Panc1 (cell line): Measurements from ENCODE around the gene SBNO2. TPM values are rescaled to one million over a fixed set of nuclear protein-coding genes. Genes with fewer than 3 reads are reported as not detected.

Source experiments
- ATAC-seq: fragments of 200-7000 bp; cut with Tn5 transposase; 2 replicates; pipeline ENCODE4 v1.9.1; 2020; ENCODE audit warnings: mild to moderate bottlenecking, moderate library complexity
- BruUV-seq: library from RNA; stranded (reverse); fragments of 400-500 nt; replicated peaks from 2 replicates; lab custom pipeline; 2021; lab: Mats Ljungman, UMichigan
- CTCF ChIA-PET: fragments of 300-600 bp; sonication (Branson Sonifier 250); formaldehyde crosslinking; loops from one replicate; lab custom pipeline; 2022; ENCODE audit warnings: antibody characterized with exemption; lab: Charles Lee
- POLR2A ChIA-PET: fragments of 300-600 bp; sonication (Branson Sonifier 250); formaldehyde crosslinking; loops from one replicate; lab custom pipeline; 2022; ENCODE audit warnings: antibody characterized with exemption; lab: Charles Lee
- DNase-seq: peaks from one replicate; pipeline ENCODE4 v3.0.0-alpha.2; 2010; ENCODE audit warnings: low read depth, low spot score
- H3K27ac ChIP-seq: 2 replicates; pipeline ENCODE4 v1.5.1; 2011; ENCODE audit warnings: mild to moderate bottlenecking, low read length, inconsistent platforms
- H3K27me3 ChIP-seq: fragments of 200-500 bp; sonication (Bioruptor generic); 2 replicates; pipeline ENCODE4 v1.6.0; 2014; ENCODE audit warnings: low read length, inconsistent platforms; ENCODE audit not compliant: control insufficient read depth, insufficient read depth
- H3K36me3 ChIP-seq: fragments of 200-500 bp; sonication (Bioruptor generic); 2 replicates; pipeline ENCODE4 v1.5.1; 2014; ENCODE audit warnings: inconsistent platforms, mild to moderate bottlenecking, low read length, moderate library complexity; ENCODE audit not compliant: control insufficient read depth, insufficient read depth
- H3K4me1 ChIP-seq: 2 replicates; pipeline ENCODE4 v1.5.1; 2011; ENCODE audit warnings: inconsistent platforms, mild to moderate bottlenecking, low read length, moderate library complexity; ENCODE audit not compliant: control insufficient read depth, insufficient read depth
- H3K4me3 ChIP-seq, 2 experiments: 2 replicates each; pipeline ENCODE4 v1.5.1; 2011 to 2012; ENCODE audit warnings: low read depth in 2 of 2, low read length in 2 of 2, mild to moderate bottlenecking in 2 of 2, inconsistent platforms in 1 of 2, moderate library complexity in 1 of 2
- H3K9me3 ChIP-seq: fragments of 200-500 bp; sonication (Bioruptor generic); 2 replicates; pipeline ENCODE4 v1.5.1; 2014; ENCODE audit warnings: low read depth, mild to moderate bottlenecking, inconsistent platforms, low read length, moderate library complexity; ENCODE audit not compliant: control insufficient read depth, insufficient read depth
- POLR2AphosphoS5 ChIP-seq: IDR thresholded peaks from 2 replicates; pipeline ENCODE4 v1.6.1; 2012; ENCODE audit warnings: mild to moderate bottlenecking, low read depth, low read length, moderate library complexity
- SIN3A ChIP-seq: IDR thresholded peaks from 2 replicates; pipeline ENCODE4 v1.6.1; 2012; ENCODE audit warnings: low read depth, mild to moderate bottlenecking, low read length, moderate library complexity, borderline replicate concordance; ENCODE audit not compliant: insufficient read depth
- TCF7L2 ChIP-seq: IDR thresholded peaks from 2 replicates; pipeline ENCODE4 v1.6.1; 2011; ENCODE audit warnings: mild to moderate bottlenecking, low read depth, low read length, inconsistent platforms
- in situ Hi-C: cut with HindIII; loops from 2 replicates; pipeline ENCODE4 v1.10.0; 2016; ENCODE audit warnings: low sequenced_read_pairs, low pct_unique_long_range_greater_than_20kb
- intact Hi-C: fragments of 100-400 bp; cut with micrococcal nuclease; formaldehyde crosslinking; loops from one replicate; pipeline ENCODE4 v1.10.0; 2022; ENCODE audit not compliant: unreplicated experiment
- total RNA-seq: library from RNA; stranded (reverse); gene quantifications from one replicate; pipeline ENCODE4 v1.2.1, GENCODE V29; 2021; ENCODE audit not compliant: unreplicated experiment
- TF ChIP-seq, protein P1 (sequence below), 2 experiments: IDR thresholded peaks; 2 replicates each; pipeline ENCODE4 v1.6.1; 2011 to 2012; ENCODE audit warnings: low read depth in 2 of 2, control low read depth in 1 of 2, low read length in 1 of 2, mild to moderate bottlenecking in 1 of 2, moderate library complexity in 1 of 2; ENCODE audit not compliant: insufficient read depth in 1 of 2
- TF ChIP-seq, protein P2 (sequence below): fragments of 450-650 bp; IDR thresholded peaks from 2 replicates; pipeline ENCODE4 v1.5.1; 2017; ENCODE audit warnings: mild to moderate bottlenecking

Gene SBNO2
- total RNA-seq, 1 experiment from 2014 or later, result 101 TPM

DNA sequence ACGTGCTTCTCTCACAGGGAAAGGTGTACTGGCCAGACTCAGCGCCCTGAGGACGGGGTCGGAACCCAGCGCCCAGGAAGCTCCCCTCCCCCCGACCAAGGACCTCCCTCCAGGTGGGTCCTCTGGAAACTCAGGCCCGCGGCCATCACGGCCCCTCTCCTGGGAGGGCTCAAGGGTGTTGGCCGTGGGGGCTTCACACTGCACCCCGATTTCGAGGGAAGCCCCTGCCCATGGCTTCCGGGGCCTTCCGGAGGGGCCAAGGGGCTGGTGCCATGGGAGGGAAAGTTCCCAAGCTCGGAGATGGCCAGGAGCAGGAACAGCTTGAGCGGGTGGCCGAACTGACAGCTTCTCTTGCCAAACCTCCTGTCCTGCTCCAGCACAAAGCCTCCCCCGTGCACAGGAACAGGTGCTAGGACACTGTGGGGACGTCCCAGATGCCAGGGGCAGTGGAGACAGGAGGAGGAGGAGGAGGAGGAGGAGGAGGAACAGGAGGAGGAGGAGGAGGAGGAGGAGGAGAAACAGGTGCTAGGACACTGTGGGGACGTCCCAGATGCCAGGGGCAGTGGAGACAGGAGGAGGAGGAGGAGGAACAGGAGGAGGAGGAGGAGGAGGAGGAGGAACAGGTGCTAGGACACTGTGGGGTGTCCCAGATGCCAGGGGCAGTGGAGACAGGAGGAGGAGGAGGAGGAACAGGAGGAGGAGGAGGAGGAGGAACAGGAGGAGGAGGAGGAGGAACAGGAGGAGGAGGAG, 10.0 kb downstream of the SBNO2 start:
- intact Hi-C loops (no loop called here), in situ Hi-C loops (no loop called here)
- ChIA-PET CTCF (no interaction called here), POLR2A (no interaction called here)
- DNase-seq (no peak), ATAC-seq (no peak)
- peaks cover 34% of the 10 kb centered on the region for H3K4me1 ChIP-seq
- BruUV-seq, result no TSS peak
- no peak overlapping the region for H3K4me3 ChIP-seq
- no peaks in the 10 kb centered on the region for H3K36me3 ChIP-seq
- H3K9me3 ChIP-seq, result no peaks in the 10 kb centered on the region
- H3K27ac ChIP-seq, result peak overlapping the region; percentile 94
- H3K27me3 ChIP-seq, result no peaks in the 10 kb centered on the region
- TF ChIP-seq POLR2AphosphoS5, result 0 out of 2 replicates have a peak, but pooled peaks have one; percentile 32
- TF ChIP-seq TCF7L2, result no peak

DNA sequence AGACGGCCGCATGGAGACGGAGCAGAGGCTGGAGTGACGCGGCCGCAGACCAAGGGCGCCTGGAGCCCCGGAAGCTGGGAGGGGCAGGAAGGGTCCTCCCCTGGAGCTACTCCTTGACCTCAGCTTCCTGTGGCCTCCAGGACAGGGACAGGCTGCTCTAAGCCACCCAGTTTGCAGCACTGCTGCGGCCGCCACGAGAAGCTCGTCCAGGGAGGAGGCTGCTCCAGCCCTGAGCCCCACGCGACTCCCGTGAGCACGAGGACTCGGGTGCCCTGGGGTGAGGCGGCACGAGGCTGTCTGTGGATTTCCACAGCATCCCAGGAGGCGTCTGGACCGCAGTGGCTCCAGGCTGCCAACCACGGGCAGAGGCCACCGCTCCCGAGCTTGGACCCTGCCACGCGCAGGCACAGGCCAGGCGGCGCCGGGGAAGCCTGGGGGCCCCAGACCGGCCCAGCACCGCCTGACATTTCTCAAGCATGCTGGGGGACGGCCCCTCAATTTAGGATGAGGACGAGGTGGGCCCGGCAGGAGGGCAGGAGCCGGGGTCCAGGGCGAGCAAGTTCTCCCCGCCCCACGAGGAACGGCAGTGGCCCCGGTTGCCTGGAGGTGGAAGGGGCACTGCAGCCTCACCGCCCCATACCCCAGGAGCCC, 10.7 kb downstream of the SBNO2 start:
- intact Hi-C loops (no loop called here), in situ Hi-C loops (no loop called here)
- H3K9me3 ChIP-seq, result no peaks in the 10 kb centered on the region
- H3K4me3 ChIP-seq, result no peak overlapping the region
- no peak for DNase-seq
- ChIA-PET POLR2A (no interaction called here), CTCF (interaction anchor here (0.6 kb wide), 1 partner anchor 16 kb away, joined by 4 read pairs; no protein-coding TSS in a partner anchor)
- ATAC-seq, result no peak
- peaks cover 35% of the 10 kb centered on the region for H3K4me1 ChIP-seq
- no peaks in the 10 kb centered on the region for H3K36me3 ChIP-seq
- TF ChIP-seq SIN3A, result no peak
- TF ChIP-seq, protein P1, sequence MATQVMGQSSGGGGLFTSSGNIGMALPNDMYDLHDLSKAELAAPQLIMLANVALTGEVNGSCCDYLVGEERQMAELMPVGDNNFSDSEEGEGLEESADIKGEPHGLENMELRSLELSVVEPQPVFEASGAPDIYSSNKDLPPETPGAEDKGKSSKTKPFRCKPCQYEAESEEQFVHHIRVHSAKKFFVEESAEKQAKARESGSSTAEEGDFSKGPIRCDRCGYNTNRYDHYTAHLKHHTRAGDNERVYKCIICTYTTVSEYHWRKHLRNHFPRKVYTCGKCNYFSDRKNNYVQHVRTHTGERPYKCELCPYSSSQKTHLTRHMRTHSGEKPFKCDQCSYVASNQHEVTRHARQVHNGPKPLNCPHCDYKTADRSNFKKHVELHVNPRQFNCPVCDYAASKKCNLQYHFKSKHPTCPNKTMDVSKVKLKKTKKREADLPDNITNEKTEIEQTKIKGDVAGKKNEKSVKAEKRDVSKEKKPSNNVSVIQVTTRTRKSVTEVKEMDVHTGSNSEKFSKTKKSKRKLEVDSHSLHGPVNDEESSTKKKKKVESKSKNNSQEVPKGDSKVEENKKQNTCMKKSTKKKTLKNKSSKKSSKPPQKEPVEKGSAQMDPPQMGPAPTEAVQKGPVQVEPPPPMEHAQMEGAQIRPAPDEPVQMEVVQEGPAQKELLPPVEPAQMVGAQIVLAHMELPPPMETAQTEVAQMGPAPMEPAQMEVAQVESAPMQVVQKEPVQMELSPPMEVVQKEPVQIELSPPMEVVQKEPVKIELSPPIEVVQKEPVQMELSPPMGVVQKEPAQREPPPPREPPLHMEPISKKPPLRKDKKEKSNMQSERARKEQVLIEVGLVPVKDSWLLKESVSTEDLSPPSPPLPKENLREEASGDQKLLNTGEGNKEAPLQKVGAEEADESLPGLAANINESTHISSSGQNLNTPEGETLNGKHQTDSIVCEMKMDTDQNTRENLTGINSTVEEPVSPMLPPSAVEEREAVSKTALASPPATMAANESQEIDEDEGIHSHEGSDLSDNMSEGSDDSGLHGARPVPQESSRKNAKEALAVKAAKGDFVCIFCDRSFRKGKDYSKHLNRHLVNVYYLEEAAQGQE (IDR thresholded peaks at IDR 0.05; ENCODE audit: insufficient read depth in 1 of 2, low read depth in 2 of 2, low read length in 1 of 2), result no peak
- H3K27ac ChIP-seq, result peak overlapping the region; percentile 82
- H3K27me3 ChIP-seq, result no peaks in the 10 kb centered on the region
- BruUV-seq, result no TSS peak

- ChIA-PET CTCF (interaction anchor here (0.5 to 0.9 kb wide), 3 partner anchors 16 to 50 kb away, joined by 4 read pairs; no protein-coding TSS in a partner anchor), POLR2A (no interaction called here)
- no peaks in the 10 kb centered on the region for H3K27me3 ChIP-seq
- H3K9me3 ChIP-seq, result no peaks in the 10 kb centered on the region
- TF ChIP-seq, protein P2, sequence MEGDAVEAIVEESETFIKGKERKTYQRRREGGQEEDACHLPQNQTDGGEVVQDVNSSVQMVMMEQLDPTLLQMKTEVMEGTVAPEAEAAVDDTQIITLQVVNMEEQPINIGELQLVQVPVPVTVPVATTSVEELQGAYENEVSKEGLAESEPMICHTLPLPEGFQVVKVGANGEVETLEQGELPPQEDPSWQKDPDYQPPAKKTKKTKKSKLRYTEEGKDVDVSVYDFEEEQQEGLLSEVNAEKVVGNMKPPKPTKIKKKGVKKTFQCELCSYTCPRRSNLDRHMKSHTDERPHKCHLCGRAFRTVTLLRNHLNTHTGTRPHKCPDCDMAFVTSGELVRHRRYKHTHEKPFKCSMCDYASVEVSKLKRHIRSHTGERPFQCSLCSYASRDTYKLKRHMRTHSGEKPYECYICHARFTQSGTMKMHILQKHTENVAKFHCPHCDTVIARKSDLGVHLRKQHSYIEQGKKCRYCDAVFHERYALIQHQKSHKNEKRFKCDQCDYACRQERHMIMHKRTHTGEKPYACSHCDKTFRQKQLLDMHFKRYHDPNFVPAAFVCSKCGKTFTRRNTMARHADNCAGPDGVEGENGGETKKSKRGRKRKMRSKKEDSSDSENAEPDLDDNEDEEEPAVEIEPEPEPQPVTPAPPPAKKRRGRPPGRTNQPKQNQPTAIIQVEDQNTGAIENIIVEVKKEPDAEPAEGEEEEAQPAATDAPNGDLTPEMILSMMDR, result no peak
- TF ChIP-seq, protein P1 (IDR thresholded peaks at IDR 0.05; ENCODE audit: insufficient read depth in 1 of 2, low read depth in 2 of 2, low read length in 1 of 2), result no peak
- TF ChIP-seq SIN3A (no peak), POLR2AphosphoS5 (no peak), TCF7L2 (no peak)
- no peak overlapping the region for H3K4me3 ChIP-seq
- H3K4me1 ChIP-seq, result peaks cover 41% of the 10 kb centered on the region
- BruUV-seq, result no TSS peak
- no peaks in the 10 kb centered on the region for H3K36me3 ChIP-seq
- peak overlapping the region; percentile 82 for H3K27ac ChIP-seq
- ATAC-seq (no peak), DNase-seq (no peak)
- in situ Hi-C loops, result no loop called here
- intact Hi-C loops, result no loop called here
Observed at GRCh38 chr19:1162404-1163282, 11.4 kb downstream of the SBNO2 start.
